Activated naive CD8-positive, alpha-beta T cell treated with anti-CD3 and anti-CD28 coated beads, Interleukin-2, amount 10 ng/mL, durations not matched to agents 7 days and 5 days (primary cell): ENCODE measurements around the gene ANTXR1. TPM values are rescaled to one million over a fixed set of nuclear protein-coding genes. Genes with fewer than 3 reads are reported as not detected.

Experiments used
- ATAC-seq: fragments of 150-1000 bp; cut with Tn5 transposase; one replicate; pipeline ENCODE4 v1.10.0; 2021; ENCODE audit warnings: low read depth, moderate library complexity
- POLR2A ChIA-PET: fragments of 350-600 bp; sonication (Branson Sonifier 250); formaldehyde crosslinking; loops from one replicate; lab custom pipeline; 2021; ENCODE audit warnings: antibody characterized with exemption; lab: Charles Lee
- DNase-seq: peaks from one replicate; pipeline ENCODE4 v3.0.0; 2021
- H3K27ac Mint-ChIP-seq: one replicate; pipeline ENCODE4 v1.8.0; 2022; ENCODE audit warnings: mild to moderate bottlenecking, mixed read lengths
- H3K27me3 Mint-ChIP-seq: one replicate; pipeline ENCODE4 v1.8.0; 2022; ENCODE audit warnings: mild to moderate bottlenecking, moderate library complexity, mixed read lengths
- H3K36me3 Mint-ChIP-seq: one replicate; pipeline ENCODE4 v1.8.0; 2021; ENCODE audit warnings: mild to moderate bottlenecking, mixed read lengths
- H3K4me1 Mint-ChIP-seq: one replicate; pipeline ENCODE4 v1.8.0; 2021; ENCODE audit warnings: mixed read lengths
- H3K4me3 Mint-ChIP-seq: one replicate; pipeline ENCODE4 v1.8.0; 2022; ENCODE audit warnings: mild to moderate bottlenecking, moderate library complexity, mixed read lengths
- H3K9me3 Mint-ChIP-seq: one replicate; pipeline ENCODE4 v1.8.0; 2021; ENCODE audit warnings: mixed read lengths
- total RNA-seq, 2 experiments: library from RNA; stranded (reverse); gene quantifications; one replicate each; pipeline ENCODE4 v1.2.3, GENCODE V29; 2021

The ANTXR1 gene
- total RNA-seq, 2 experiments from 2014 or later: 0.09 to 0.11 TPM

DNA sequence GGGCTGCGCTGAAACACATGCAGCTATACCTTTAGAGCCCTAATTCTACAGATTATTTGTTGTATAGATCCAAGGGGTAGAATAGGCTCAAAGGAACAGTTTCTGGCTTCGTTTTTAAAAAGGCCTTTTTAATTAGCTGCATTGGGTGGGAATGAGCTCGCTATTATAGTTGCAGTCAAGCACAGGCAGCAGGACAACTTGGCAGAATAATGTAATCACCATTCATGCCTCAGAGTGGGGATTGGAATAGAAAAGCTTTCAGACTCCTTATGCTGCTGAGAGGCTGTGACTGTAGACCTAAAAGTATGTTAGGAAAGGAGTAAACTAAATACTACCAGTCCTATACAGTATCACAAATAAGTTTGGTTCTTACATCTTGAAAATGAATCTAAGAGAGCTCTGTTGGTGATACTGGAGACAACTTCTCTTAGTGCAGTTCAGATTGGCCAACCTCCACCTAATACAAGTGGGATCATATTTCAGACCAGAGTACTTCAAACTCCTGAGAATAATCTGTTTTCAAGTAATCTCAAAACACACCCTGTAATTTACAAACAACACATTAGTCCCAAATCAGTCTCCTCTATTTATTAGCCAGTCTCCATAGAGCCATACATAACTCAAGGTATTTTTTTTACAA, 121.4 kb downstream of the ANTXR1 start:
- ATAC-seq: no peak
- H3K36me3 Mint-ChIP-seq: no peaks in the 10 kb centered on the region
- no peaks in the 10 kb centered on the region for H3K9me3 Mint-ChIP-seq
- no peak for DNase-seq
- peaks cover 9% of the 10 kb centered on the region for H3K27me3 Mint-ChIP-seq
- H3K27ac Mint-ChIP-seq: no peak overlapping the region
- no peaks in the 10 kb centered on the region for H3K4me1 Mint-ChIP-seq
- POLR2A ChIA-PET: no interaction called here
- H3K4me3 Mint-ChIP-seq: no peak overlapping the region

DNA sequence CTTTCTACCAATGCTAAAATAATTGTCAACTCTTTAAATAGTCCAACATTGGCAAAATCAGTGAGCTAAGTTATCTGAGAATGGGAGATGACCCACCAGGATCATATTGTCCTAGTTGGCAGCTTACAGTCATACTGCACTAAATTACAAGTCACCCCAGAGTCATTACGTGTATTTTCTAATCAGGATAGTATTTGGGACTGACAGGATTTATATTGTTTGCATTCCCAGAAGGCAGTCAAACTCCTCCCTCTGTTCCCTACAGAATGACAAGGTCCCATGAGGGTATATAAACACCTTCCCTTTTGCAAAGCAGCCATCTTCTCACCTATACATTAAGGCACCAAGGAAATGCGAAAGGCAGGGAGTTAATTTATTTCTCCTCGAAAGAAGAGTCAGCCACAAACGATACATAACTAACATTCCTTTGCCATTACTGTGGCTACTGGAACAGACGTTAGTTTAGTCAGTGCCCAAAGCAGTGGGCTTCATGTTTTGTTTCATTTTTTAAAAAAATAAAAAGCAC, 125.3 kb downstream of the ANTXR1 start:
- H3K4me3 Mint-ChIP-seq: no peak overlapping the region
- ATAC-seq (no peak), DNase-seq (no peak)
- H3K36me3 Mint-ChIP-seq: no peaks in the 10 kb centered on the region
- H3K27ac Mint-ChIP-seq: no peak overlapping the region
- H3K27me3 Mint-ChIP-seq: peaks cover 18% of the 10 kb centered on the region
- no peaks in the 10 kb centered on the region for H3K9me3 Mint-ChIP-seq
- H3K4me1 Mint-ChIP-seq: no peaks in the 10 kb centered on the region
- POLR2A ChIA-PET: no interaction called here

DNA sequence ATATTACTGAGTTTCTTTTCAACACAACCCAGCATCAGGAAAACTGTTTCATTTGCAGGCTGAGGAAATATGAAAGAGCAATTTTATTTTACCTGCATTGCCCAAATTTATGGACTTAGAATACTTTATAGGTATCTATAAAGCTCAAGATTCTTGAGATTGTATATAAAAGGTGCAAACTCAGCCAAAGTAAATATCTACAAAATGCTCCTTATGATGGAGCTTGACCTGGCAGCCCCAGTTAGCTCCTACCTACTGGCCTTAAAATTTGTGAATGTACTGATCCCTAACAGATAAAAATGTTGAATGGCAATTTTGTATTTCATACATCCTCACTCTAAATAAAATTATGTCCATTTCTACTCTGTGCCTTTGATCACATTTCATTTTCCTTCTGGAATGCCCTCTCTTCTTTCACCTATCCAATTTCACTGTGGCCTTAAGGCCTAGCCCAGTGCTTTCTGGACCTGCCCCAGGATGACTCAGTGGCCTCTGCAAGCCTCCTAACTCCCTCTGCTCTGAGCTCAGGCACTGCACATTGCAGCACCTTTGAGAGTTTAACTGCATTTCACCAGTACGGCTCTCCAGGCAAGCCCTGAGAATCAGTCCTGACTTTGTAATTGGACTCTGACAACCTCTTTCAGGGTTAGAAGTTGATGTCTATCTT, 125.9 kb downstream of the ANTXR1 start:
- ATAC-seq (no peak), DNase-seq (no peak)
- no peak overlapping the region for H3K4me3 Mint-ChIP-seq
- H3K36me3 Mint-ChIP-seq: no peaks in the 10 kb centered on the region
- H3K9me3 Mint-ChIP-seq: no peaks in the 10 kb centered on the region
- no peak overlapping the region for H3K27ac Mint-ChIP-seq
- peaks cover 19% of the 10 kb centered on the region for H3K27me3 Mint-ChIP-seq
- POLR2A ChIA-PET: no interaction called here
- no peaks in the 10 kb centered on the region for H3K4me1 Mint-ChIP-seq

DNA sequence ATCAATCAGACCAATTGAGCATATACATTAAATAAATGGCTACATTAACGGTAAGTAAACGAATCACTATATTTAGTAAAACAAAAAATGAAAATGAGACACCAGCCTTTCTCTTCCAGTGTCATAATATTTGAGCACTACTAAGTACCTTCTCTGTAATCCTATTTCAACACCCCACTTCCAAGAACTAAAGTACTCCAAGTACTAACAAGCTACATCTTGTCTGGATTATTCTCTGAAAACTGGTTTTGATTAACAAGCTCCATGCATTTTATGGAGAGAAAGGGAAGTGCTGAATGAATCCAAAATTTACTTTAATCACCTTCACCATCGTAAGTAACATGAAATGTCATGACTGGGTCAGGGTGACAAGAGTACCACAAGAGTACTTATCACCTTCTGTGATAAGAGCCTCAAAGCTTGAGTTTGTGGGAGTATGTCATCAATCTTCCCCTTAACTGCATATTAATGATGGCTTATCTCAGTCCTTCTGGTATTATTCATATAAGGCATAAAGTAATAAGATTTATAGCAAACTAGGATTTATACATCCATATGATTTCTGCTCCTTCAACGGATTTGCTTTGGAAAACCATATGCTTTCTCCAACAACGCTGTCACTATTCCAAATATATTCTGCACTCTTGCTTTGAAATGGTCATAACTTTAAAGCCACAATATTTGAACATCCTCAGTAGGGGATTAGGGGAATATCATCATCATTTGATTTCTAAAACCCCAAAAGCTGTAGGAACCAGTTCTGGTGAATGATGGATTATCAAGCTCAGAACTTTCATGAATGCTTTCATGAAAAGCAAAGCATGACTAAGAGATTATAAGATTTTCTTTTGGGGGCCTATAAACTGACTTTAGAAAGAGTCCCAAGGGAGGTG, 127.0 kb downstream of the ANTXR1 start:
- Mint-ChIP-seq H3K27me3 (peaks cover 19% of the 10 kb centered on the region), H3K27ac (no peak overlapping the region), H3K9me3 (no peaks in the 10 kb centered on the region), H3K36me3 (no peaks in the 10 kb centered on the region), H3K4me3 (no peak overlapping the region), H3K4me1 (no peaks in the 10 kb centered on the region)
- DNase-seq: no peak
- no peak for ATAC-seq
- POLR2A ChIA-PET: no interaction called here

DNA sequence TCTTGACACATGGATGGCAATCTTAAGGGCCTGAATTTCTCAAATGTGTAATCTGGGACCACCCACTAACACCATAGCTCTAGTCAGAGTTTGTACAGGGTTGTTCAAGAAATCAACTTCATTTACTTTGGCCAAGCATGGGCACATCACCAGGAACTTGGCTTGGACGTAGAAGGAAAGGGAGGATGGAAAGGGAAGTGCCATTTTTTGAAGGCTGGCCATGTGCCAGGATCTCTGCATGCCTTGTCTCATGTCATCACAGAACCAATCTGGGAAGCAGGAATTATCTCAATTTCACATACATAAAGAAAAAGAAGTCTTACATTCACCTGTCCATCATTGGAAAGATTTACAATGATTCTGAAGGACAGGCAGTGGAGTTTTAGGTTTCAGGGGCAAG, 128.1 kb downstream of the ANTXR1 start:
- no peaks in the 10 kb centered on the region for H3K4me1 Mint-ChIP-seq
- H3K27me3 Mint-ChIP-seq: peaks cover 19% of the 10 kb centered on the region
- no peak overlapping the region for H3K4me3 Mint-ChIP-seq
- no peaks in the 10 kb centered on the region for H3K36me3 Mint-ChIP-seq
- POLR2A ChIA-PET: no interaction called here
- no peak overlapping the region for H3K27ac Mint-ChIP-seq
- no peak for DNase-seq
- H3K9me3 Mint-ChIP-seq: no peaks in the 10 kb centered on the region
- no peak for ATAC-seq

DNA sequence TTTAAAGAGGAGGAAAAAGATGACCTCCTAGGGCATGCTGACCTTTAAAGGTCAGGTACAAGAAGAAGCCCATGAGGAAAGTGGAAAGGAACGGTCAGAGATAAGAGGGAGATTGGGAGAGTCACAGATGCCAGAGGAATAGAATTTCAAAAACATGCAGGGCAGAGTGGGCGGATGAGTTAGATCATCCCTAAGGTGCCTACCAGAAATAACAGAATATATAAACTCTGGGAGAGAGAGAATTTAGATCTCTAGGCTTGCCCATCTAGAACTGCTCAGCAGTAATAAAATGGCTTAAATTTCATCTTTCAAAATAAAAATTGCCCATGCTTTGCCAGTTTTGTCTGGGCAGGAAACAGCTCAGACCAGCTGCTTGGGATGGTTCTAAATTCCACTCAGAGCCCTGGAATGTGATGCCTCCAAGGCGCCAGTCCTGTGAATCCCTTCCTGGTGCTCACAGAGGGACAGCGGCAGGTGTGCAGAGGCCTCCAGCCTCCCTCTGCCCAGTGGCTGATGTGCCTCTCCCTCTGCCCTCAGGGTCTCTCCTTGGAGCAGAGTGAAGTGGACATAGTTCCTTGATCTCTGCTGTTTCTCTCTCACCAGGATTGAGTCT, 130.9 kb downstream of the ANTXR1 start:
- ATAC-seq: no peak
- Mint-ChIP-seq H3K4me1 (no peaks in the 10 kb centered on the region), H3K9me3 (no peaks in the 10 kb centered on the region), H3K36me3 (no peaks in the 10 kb centered on the region), H3K4me3 (no peak overlapping the region), H3K27ac (no peak overlapping the region), H3K27me3 (peaks cover 12% of the 10 kb centered on the region)
- POLR2A ChIA-PET: no interaction called here
- no peak for DNase-seq

DNA sequence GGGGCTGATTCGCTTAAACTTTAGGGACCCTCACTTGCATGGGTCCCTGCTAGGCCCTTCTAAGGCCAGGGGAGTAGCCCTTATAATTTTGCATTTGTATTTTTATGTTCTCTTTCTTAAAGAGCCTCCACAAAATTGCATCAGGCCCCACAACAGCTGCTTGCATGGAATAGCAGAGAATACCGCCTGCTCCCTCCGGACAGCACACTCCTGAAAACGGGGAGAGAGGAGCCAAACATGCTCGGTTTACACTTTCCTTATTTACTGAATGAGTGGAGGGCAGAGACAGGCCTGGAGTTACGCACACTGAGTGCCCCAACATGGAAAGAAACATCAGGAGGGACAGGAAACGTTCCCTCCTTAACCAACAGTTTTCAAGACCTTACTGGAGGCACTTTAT, 132.2 kb downstream of the ANTXR1 start:
- no peaks in the 10 kb centered on the region for H3K4me1 Mint-ChIP-seq
- no peak overlapping the region for H3K27ac Mint-ChIP-seq
- no peaks in the 10 kb centered on the region for H3K36me3 Mint-ChIP-seq
- H3K27me3 Mint-ChIP-seq: peaks cover 13% of the 10 kb centered on the region
- no peak for ATAC-seq
- H3K4me3 Mint-ChIP-seq: no peak overlapping the region
- DNase-seq: no peak
- POLR2A ChIA-PET: no interaction called here
- H3K9me3 Mint-ChIP-seq: no peaks in the 10 kb centered on the region

DNA sequence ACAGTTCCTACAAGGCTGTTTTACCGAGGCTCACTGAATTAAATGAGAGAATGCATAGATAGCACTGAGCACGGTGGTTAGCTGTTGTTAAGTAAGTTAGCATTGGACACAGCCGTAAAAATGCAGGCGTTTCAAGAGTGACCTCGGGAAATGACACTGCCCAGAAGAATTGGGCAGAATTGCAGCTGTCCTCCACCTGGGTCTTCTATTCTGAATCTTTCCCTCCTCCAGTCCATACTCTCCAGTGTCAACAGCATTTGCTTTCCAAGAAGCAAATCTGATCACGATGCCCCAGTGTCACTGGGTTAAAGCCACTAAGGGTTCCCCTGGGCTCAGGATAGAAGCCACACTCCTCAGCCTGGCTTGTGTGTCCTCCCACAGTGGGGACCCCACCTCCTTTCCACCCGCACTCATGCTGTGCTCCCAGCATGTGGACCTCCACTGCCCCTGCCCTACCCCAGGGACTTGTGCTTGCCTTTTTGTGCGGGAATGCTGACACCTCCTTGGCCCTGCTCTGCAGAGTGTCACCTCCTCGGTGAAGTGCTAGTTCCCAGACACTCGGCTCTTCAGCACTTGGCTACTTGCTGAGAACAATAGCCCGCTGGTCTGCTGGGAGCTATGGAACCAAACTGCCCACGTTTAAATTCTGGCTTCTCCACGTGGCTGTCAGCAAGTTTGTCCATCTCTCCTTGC, 135.0 kb downstream of the ANTXR1 start:
- ATAC-seq: no peak
- H3K4me3 Mint-ChIP-seq: no peak overlapping the region
- POLR2A ChIA-PET: no interaction called here
- no peak for DNase-seq
- no peaks in the 10 kb centered on the region for H3K9me3 Mint-ChIP-seq
- H3K27ac Mint-ChIP-seq: no peak overlapping the region
- H3K27me3 Mint-ChIP-seq: peaks cover 8% of the 10 kb centered on the region
- no peaks in the 10 kb centered on the region for H3K36me3 Mint-ChIP-seq
- H3K4me1 Mint-ChIP-seq: no peaks in the 10 kb centered on the region

DNA sequence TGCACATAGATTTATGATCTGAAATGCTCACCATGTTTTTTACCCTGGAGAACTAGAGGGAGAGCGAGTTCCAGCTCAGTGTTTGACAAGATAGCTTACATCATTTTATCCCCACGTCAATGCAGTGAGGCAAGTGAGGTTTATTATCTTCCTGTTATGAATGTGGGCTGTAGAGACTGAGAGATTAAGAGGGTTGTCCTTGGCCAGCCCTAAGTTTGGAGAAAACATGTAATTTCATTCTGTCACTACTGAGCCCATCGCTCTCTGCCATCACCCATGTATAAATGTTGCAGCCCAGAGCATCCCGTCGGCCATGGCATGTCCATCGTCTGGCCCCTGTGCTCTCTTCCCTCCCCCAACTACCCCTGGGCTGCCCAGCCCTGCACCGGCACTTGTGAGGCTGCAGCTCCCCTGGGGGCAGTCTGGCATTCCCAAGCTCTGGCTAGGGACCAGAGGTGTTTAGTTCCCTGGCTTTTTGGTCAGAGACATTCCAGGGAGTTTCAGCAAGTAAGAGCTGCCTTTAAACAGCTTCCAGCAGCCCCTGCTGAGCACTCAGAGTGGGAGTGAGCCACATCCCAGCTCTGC, 136.7 kb downstream of the ANTXR1 start:
- Mint-ChIP-seq H3K4me3 (no peak overlapping the region), H3K36me3 (no peaks in the 10 kb centered on the region), H3K4me1 (no peaks in the 10 kb centered on the region), H3K9me3 (no peaks in the 10 kb centered on the region), H3K27me3 (peaks cover 4% of the 10 kb centered on the region), H3K27ac (no peak overlapping the region)
- DNase-seq (no peak), ATAC-seq (no peak)
- POLR2A ChIA-PET: no interaction called here

DNA sequence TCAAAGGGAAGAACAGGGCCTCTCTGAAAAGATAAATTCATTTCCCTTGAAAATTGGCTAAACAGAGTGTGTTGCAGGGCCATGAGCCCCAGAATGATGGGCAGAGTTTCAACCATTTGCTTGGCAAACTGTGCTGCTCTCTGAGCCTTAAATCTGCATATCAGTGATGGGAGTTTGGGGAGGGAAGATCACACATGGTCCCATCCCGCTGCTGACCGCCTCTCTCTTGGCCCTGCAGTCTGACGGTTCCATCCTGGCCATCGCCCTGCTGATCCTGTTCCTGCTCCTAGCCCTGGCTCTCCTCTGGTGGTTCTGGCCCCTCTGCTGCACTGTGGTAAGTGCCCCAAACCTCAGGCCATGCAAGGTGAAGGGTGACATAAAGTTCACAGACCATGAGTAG, 139.0 kb downstream of the ANTXR1 start:
- H3K4me1 Mint-ChIP-seq: no peaks in the 10 kb centered on the region
- H3K9me3 Mint-ChIP-seq: no peaks in the 10 kb centered on the region
- H3K27ac Mint-ChIP-seq: no peak overlapping the region
- POLR2A ChIA-PET: no interaction called here
- no peaks in the 10 kb centered on the region for H3K36me3 Mint-ChIP-seq
- peaks cover 7% of the 10 kb centered on the region for H3K27me3 Mint-ChIP-seq
- ATAC-seq: no peak
- H3K4me3 Mint-ChIP-seq: no peak overlapping the region
- DNase-seq: no peak

DNA sequence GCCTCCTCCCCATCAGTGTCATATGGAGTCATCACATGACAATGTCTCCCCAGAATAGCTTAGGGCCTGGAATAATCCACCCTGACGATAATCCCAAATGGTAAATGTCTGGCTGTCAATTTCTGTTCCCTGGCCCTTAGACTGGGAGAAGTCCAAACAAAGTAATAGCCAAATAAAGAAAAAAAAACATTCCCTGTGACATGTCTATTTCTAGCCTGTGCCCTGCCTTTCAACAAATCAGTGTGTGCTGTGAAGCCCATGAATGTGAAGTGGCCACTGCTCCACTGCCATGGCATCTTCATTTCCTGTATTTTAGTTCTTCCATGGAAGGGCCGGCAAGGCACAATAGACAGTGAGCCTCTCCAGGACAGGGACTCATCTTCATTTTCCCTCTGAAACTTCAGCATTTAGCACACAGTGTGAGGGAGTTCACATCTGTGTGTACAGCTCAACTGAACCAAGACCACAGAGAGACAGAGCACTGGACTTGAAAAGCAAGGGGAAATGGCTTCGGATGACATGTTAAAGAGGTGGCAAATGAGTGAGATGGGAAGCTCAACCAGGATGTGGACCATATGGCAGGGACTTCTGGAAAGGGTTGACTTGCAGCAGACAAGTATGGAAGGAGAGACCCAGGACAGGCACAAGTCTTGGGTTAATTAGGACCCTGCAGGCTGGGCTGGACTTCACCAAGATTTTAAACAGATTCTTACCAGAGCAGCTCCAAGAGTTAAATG, 140.0 kb downstream of the ANTXR1 start:
- DNase-seq: no peak
- no peaks in the 10 kb centered on the region for H3K9me3 Mint-ChIP-seq
- POLR2A ChIA-PET: no interaction called here
- ATAC-seq: no peak
- H3K27ac Mint-ChIP-seq: no peak overlapping the region
- peaks cover 7% of the 10 kb centered on the region for H3K27me3 Mint-ChIP-seq
- no peak overlapping the region for H3K4me3 Mint-ChIP-seq
- no peaks in the 10 kb centered on the region for H3K4me1 Mint-ChIP-seq
- H3K36me3 Mint-ChIP-seq: no peaks in the 10 kb centered on the region

DNA sequence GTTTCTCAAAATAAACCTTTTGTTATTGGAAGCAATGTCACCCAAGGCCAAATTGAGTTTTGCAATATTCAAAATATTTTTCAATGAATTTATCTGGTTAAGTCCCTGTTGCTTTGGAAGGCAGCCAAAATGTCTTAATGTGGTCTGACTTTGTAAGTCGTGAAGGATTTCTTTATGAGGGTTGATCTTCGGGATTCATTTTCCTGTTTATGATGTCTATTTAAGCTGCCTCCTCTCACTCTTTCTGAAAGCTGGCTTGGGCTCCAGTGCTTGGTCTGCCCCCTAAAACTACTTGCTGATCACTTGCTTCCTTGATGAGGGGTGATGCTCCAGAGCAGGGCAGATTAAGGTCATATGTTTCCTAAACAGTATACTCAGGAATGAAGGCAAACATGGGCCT, 141.1 kb downstream of the ANTXR1 start:
- ATAC-seq: no peak
- no peaks in the 10 kb centered on the region for H3K4me1 Mint-ChIP-seq
- no peaks in the 10 kb centered on the region for H3K36me3 Mint-ChIP-seq
- POLR2A ChIA-PET: no interaction called here
- peaks cover 7% of the 10 kb centered on the region for H3K27me3 Mint-ChIP-seq
- H3K4me3 Mint-ChIP-seq: no peak overlapping the region
- no peak overlapping the region for H3K27ac Mint-ChIP-seq
- no peak for DNase-seq
- H3K9me3 Mint-ChIP-seq: no peaks in the 10 kb centered on the region
